Activated T-cell treated with anti-CD3 and anti-CD28 coated beads for 48 hours (primary cell): ENCODE measurements around the gene HPS4.

Experiments
- DNase-seq: peaks from one replicate; pipeline ENCODE4 v3.0.0-alpha.2; 2020; ENCODE audit warnings: low read depth

The HPS4 gene

DNA sequence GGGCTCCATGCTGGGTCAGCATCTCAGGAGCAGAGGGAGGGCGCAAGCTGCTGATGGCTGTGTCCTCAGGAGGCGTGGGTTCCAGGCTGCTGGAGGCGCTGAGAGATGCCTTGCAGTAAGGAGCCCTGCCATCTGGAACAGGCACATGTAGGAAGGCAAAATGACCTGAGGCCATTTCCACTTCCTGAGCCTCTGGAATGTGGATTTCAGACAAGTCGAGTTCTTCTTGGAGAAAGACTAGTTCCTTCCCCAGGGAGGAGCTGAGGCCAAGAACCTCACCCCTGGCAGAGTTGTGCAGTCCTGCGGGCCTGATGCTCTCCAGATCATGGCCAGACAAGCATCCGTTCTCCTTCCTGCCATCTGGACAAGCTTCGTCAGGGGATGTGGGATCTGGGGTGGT is 19.3 kb downstream of the HPS4 start:
- DNase-seq, result no peak

DNA sequence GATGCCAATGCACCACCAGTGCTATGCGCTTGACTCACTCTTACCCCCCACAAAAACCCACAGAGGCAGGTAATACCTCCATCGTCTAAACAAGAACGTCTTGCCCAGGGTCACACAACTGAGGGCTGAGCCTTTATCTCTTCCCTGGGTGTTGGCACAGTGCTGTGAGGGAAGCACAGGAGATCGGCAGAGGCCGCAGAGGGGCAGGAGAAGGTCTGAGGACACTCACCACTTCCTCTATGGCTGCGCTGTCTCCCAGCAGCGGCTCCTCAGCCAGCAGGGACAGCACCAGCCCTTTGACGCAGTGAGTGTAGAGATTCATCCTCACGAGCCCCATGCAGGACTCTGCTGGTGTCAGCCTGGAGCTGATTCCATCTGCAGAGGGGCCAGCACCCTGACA is 19.9 kb downstream of the HPS4 start:
- no peak for DNase-seq

DNA sequence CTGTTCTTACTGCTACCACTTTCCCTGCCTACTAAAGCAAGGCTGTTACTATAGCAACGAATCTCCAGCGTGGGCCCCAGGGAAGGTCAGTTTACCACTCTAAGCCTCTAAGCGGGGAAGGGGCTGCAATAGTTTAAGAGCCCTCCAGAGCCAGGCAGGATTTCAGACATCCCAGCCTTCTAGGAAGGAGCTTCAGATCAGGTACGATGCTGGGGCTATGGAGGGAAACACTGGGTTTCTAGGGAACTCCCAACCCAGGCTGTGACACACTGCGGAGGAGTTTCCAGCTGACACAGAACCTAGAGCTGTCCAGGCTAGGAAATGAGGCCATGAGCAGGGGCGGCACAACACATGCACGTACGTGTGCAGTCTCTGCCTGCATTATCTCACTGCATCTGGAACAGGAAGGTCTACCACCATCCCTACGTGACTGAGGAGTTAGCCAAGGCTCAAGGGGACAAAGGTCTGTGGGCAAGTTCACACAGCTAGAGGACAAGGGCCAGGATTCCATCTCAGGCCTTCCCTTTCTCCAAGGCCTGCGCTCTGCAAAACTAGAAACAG is 20.4 kb downstream of the HPS4 start:
- DNase-seq, result no peak

- no peak for DNase-seq
Observed at GRCh38 chr22:26462641-26463040, 20.9 kb downstream of the HPS4 start.

GRCh38 chr22:26462051-26462450 is 21.5 kb downstream of the HPS4 start:
- DNase-seq, result no peak

- DNase-seq, result no peak
Observed at GRCh38 chr22:26461188-26461810, 22.3 kb downstream of the HPS4 start.

DNA sequence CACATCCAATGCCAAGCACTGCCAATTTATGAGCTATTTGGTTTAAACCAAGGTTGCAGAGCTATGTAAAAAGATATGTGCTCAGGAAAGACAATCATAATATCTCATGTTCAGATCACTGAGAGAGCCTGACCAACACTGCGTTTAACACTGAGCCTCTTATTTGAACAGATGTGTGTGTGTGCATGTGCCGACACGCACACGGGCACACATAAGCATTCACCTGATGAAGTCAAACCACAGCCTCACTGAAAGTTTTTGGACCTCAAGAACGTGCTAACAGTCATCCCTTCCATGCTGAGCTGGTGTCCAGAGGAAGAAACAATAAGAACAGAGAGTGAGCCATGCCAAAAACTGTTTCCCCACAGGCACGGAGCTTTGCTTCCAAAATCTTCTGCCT is 23.4 kb downstream of the HPS4 start:
- DNase-seq, result no peak

DNA sequence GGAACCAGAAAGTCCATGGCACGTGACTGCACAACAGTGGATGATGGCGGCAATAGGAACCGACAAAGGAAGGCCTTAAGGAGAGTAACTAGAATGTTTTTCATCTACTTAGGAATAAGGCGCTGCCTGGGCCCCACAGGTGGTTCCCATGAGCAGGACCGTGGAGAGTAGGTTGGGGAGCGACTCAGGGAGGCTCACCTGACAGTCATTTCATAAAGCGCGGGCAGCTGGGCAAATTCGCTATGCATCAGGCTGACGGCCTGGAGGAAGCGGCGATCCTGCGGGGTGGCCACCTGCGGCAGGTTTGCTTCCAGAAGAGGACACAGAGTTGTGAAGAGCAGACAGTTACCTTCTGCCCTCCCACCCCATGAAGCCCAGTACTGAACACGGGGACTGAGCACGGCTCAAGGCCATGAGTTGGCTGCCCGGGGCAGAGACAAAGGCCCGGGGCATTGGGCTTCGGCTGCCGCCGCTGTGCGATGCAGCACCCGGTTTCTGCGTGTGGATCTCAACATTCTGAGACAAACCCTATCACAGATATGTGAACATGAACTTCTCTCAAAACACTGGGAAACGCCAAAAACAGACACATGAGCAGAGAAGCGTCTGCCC is 25.8 kb downstream of the HPS4 start:
- no peak for DNase-seq

GRCh38 chr22:26453812-26454500 is 29.6 kb downstream of the HPS4 start:
- DNase-seq, result no peak

- DNase-seq, result no peak
Observed at GRCh38 chr22:26453216-26453615, 30.4 kb downstream of the HPS4 start.

DNA sequence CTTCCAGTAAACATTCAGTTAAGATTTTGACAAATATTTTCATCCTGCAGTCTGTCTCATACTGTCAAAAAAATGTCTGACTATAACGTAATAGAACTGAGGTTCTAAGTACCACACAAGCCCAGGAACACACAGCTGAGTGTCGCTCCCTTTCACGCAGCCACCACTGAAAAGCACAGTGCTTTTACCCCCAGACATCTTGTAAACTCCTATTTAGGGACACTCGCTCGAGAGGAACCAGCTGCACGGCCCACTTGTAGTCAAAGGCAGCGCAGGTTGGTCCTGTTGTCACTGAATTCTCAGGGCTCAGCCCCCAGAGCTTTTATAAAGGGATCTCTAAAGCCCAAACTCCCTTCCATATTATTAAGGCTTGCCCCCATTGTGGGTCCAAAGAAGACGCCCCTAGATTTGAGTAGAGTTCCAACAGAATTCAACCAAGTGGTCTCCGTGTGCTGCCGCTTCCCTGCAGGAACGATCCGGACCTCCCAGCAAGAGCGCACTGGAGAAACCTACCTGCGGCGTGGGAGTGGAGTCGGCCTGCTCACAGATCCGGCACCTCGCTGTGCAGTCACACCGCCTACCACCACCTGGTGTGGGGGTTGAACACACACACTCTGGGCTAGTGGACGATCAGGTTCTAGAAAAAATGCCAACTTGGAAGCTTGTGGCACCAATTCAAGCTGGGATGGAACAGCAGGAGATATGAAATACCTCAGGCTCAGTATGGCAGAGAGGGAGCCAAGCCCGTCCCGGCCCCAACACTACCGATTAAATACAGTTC is 31.2 kb downstream of the HPS4 start:
- DNase-seq, result no peak

DNA sequence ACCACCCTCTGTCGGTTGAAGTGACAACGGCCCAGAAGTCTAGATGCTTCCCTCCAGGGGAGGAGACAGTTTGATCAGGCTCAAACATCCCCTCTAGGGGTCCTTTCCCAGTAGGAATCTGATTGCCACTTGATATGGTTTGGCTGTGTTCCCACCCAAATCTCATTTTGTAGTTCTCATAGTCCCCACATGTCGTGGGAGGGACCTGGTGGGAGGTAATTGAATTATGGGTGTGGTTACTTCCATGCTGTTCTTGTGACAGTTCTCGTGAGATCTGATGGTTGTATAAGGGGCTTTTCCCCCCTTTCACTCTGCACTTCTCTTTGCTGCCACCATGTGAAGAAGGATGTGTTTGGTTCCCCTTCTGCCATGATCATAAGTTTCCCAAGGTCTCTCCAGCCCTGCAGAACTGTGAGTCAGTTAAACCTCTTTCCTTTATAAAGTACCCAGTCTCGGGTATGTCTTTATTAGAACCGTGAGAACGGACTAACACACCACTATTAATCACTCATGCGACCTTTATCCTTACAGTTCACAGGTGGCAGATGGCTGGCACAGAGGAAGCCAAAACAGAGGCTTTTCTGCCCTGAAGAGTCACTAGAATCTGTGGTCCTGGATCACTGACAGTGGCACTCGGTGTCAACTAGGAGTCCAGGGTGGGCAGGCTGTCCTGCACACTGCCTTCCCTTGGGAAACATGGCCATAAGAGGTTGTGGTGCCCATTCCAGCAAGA is 33.0 kb downstream of the HPS4 start:
- no peak for DNase-seq

DNA sequence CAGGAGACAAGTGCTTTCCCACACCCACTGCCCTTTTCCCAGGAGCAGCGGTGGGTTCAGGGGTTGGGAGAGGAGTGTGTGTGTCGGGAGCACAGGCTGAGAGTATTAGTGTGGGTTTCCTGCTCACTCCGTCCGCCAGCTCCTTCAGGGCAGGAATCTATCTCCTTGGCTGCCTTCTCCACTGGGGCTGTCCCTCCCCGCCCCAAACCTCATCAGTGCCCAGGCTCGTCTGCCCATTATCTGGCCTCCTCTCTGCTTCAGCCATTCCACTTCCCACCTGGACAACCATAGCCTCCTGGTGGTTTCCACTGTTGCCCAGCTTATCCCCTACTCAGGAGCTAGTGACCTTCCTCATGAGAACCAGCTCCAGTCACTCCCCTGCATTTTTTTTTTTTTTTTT is 34.6 kb downstream of the HPS4 start:
- DNase-seq, result no peak

GRCh38 chr22:26448334-26448733 is 35.2 kb downstream of the HPS4 start:
- DNase-seq, result no peak

DNA sequence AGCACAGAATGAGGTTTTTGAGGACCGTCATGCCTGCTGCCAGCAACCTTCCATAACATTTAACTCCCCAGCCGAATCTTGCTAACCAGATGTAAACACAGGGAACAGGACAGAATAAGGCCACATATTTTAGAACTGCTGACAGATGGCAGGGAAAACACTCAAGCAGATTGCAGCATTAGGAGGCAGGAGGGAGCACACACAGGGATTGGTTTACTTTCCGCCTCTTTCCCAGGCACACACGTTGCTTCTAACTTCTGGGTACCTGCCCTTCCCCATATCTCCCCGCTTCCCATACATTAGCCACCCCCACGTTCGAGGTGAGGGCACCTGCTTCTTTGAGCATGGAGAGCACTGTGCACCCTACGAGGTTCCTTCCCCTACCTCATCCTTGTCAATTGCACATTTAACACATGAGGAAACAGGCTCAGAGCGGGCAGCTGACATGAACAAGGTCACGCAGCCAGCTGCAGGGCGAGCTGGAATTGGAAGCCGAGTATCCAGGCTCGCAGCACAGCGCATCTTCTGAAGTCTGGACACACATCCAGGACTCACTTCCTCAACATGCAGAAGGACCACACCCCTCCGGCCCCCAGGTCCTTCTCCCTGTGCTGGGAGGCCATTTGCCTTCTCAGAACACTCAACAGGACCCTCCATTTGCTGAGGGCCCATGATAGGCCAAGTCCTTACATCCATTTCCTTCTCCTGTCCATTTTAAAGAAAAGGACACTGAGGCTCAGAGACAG is 35.8 kb downstream of the HPS4 start:
- DNase-seq, result no peak

DNA sequence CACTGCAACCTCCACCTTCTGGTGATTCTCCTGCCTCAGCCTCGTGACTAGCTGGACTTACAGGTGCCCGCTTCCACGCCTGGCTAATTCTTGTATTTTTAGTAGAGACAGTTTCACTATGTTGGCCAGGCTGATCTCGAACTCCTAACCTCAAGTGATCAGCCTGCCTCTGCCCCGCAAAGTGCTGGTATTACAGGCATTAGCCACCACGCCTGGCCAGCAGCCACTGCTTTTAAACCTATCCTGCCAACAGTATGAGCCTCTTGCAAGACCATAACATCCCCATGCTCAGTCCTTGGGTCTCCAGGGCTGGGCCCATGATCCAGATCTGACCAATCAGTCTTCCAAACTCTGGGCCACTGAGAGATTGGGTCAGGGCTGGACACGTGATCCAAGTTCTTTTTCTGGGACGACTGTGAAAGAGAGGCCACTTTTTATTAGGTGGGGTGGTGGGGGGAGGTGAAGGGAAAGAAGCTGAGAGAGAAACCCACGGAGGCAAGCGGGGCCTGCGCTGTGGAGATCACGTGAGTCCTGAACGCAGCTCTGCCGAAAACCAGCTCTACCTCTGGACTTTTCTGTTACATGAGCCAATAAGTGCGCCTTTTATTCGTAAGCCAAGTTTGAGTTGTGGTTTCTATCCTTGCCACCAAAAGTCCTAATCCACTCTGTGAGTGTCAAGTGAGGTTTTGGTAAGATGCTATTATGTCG is 36.6 kb downstream of the HPS4 start:
- no peak for DNase-seq

GRCh38 chr22:26445577-26446275 is 37.9 kb downstream of the HPS4 start:
- no peak for DNase-seq

DNA sequence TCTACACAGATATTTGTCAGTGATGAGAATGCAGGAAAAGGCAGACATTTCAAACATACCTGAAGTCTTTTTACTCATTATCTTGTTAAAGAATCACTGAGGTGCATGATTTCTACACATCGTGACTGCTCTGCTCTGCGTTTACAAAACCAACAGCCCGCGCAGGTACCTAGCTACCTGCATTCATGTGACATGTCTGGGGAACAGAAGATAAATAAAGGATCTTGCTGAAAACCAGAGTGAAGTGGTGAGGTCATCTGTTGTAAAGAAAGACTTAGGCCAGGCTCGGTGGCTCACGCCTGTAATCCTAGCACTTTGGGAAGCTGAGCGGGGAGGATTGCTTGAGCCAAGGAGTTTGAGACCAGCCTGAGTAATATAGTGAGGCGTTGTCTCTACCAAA is 38.8 kb downstream of the HPS4 start:
- no peak for DNase-seq

GRCh38 chr22:26443901-26444690 is 39.5 kb downstream of the HPS4 start:
- DNase-seq, result no peak
